ENCODE data around the gene DYNC1H1.
"Not testable (repeated sequence)": the region's sequence is repeated elsewhere in the genome, so short reads cannot be mapped to it uniquely, and the experiment has no call there.

Gene DYNC1H1

DNA sequence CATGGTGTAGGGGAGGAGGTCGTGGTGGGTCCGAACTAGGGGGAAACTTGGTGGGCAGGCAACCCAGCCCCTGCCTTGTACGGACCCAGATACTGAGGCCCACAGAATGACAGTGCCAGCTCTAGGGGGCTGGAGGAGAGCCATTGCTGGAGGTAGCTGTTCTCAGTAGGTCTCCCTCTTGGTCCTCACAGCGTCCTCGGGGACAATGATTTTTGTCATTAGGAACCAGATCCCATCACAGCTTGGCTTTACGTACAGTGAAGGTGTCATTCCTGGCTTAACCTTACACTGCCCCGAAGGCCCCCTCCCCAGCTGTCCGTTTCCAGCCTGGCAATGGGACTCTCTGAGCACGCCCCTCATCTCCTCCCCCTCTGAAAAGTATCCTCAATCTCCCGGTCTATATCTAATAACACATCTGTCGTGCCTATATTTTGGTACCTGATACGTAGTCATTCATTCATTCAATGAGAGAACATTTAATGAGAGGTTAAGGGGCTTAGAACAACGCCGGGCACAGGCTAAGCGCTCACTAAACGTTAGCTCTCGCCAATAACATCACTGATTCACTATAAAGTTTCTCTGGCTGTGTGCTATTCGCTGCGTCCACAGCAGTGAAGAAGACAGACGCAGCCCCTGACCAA, 597 bp upstream of the DYNC1H1 start:
- no peak for DNase-seq (ENCODE audit: low read depth)

DNA sequence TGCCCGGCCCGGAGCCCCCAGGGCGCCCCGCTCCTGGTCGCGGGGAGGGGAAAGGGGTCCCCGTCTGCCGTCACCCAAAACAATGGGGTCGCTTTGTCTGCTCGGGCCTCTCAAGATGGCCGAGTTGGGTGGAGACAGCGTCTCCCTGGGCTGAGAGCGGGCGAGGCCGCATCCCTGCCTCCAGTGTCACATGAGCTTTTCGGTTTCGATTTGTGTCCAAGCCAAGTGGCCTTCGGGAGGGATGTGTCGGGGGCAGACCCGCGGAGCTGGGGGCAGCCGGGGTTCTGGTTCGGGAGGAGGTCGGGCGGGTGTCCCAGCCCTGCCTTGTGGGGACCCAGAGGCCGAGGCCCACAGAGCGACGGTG, 790 bp downstream of the DYNC1H1 start:
- DNase-seq (ENCODE audit: low read depth), result no peak

DNA sequence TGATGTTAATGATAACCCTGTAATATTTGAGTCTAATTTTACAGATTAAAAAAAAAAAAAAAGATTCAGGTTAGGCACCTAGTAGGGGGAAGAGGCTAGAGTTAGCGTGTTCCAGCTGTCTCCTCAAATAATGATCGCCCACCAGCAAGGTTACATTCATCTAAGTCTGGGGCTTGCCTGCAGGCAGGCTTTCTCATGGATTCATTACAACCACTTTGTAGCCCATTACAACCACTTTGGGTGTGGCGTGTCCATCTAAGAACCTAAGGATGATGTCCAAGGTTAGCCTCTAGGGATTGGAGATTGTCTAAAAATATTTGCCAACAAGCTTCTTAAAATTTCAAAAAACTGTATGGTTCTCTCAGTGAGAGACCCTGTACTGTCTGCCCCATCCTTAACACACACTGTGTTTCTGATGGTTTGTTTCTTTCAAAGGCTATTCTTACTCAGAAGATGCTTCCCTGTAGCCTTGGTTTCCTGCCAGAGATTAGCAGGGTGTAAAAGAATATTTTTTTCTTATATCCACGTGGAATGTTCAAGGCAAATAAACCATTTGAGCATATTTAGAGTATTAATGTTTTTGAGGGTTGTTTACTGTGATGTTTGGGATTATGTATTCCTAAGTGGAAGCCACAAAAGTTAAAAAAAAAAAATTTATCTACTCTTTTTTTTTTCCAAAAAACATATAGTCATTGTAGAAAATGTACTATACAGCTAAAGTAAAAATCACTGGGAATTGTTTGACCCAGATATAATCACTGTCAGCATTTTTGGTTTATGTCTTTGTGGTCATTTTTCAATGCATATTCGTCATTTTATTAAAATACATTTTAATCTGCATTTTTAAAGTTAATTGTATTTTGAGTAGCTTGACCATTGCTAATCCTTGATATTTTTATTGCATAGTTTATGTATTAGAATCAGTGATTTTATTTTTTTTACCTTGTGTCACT, 1.7 kb downstream of the DYNC1H1 start:
- no peak for DNase-seq (ENCODE audit: low read depth)

DNA sequence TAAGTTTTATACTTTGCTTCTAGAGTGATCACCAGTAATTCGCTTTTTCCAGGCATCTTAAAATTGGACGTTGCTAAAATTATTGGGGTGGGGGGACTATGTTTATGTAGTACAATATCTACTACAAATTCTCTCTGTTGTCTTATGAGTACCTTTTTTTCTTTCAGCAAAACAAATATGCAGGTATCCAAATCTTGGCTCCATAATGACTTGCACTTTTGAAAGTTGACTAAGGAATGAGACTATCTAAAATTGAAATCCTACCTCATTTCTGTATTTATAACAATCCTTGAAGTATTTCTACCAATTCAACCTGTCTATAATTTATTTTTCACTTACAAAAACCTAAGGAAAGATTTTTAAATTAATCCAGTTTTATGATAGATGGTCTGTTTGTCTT, 2.4 kb downstream of the DYNC1H1 start:
- DNase-seq (ENCODE audit: low read depth), result no peak

DNA sequence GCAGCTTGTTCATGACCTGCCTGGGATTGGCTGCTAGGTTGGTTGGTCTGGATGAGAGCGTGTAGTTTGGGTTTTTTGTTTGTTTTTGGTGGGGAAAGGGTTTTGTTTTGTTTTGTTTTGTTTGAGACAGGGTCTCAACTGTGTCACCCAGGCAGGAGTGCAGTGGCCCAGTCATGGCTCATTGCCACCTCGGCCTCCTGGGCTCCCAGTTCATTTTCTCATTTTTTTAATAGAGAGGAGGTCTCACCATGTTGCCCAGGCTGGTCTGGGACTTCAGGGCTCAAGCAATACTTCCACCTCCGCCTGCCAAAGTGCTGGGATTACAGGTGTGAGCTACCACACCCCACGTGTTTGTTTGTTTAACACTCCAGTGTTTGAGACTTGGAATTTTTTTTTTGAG, 3.8 kb downstream of the DYNC1H1 start:
- no peak for DNase-seq (ENCODE audit: low read depth)

DNA sequence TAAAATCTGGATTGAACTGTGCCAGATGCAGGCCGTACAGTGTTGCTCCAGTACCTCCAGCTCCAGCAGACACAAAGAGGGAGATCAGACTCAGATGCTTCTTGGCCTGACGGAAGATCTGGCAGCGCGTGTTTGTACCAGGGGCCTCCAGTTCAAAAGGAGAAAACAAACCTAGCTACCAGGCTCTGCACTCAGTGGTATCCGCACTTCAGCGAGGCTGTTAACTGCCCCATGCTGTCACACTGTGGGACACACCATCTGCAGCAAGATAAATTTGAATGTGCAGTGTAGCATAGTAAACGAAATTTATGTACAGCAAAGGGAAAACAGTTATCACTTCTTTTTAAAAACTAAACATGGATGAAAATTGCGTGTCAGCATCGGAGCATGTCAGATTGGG, 5.1 kb downstream of the DYNC1H1 start:
- no peak for DNase-seq (ENCODE audit: low read depth)

DNA sequence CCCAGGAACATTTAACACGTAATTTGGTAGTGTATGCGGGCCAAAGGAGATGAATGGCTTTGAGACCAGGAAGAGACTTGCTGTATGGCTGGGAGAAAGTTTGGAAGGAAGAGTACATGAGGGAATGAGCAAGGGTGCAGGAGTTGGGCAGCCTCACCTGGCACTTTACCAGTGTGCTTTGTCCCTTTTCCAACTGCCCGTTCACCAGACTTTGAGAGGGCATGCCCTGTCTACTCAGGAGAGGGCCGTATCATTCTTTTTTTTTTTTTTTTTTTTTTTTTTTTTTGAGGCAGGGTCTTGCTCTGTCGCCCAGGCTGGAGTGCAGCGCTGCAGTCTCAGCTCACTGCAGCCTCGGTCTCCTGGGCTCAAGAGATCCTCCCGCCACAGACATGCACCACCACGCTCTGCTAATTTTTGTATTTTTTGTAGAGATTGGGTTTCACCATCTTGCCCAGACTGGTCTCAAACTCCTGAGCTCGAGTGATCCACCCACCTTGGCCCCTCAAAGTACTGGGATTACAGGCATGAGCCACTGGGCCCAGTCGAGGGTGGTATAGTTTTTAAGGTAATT, 6.5 kb downstream of the DYNC1H1 start:
- no peak for DNase-seq (ENCODE audit: low read depth)

DNA sequence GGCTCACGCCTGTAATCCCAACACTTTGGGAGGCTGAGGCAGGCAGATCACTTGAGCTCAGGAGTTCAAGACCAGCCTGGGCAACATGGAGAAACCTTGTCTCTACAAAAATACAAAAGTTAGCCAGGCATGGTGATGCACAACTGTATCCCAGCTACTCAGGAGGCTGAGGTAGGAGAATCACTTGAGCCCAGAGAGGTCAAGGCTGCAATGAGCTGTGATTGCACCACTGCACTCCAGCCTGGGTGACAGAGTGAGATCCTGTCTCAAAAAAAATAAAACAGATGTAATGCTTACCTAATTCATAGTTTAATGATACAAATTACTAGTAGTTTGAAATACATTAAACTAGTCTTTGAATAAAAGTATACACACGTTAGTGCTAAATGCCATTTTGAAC, 7.1 kb downstream of the DYNC1H1 start:
- not testable (repeated sequence) for DNase-seq (ENCODE audit: low read depth)

DNA sequence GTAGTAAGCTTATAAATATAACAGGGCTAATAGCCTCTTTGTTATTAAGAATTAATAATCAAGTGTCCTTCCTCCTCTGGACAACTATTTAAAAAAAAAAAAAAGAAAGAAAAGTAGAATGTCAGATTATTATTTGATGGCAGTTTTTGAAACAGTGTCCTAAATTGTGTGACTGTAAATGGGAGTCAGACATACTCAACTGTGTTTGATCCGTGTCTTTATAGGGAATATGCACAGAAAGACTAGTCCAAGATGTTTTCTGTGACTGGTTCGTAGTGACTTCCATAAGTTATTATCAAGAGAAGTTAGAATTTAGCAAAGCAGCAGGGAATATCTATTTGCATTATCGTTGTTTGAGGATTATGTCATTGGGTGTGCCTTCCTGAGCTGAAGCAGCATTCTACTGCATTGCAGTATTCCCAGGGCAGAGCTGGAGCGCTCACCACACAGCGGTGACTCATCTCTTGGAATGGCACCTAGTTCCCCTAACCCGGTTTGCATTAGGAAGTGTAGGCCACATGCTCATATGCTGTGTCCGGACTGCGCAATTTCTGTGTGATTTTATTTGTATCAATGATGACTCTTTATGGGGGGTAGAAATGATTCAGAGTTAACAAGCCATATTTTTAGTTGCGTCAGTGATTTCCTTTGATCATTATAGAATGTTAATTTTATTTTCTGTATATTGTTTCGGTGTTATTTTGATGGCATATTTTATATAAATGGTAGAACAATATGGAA, 7.9 kb downstream of the DYNC1H1 start:
- DNase-seq (ENCODE audit: low read depth), result peak; percentile 99

DNA sequence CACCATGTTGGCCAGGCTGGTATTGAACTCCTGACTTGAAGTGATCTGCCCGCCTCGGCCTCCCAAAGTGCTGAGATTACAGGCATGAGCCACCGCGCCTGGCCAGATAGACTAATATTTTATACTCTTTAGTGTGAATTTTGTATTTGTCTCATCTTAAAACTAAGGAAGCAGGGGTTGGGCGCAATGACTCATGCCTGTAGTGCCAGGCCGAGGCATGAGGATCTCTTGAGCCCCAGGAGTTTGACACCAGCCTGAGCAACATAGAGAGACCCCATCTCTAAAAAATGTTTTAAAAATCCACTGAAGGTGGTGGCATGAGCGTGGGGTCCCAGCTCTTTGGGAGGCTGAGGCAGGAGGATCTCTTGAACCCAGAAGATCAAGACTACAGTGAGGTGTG, 9.0 kb downstream of the DYNC1H1 start:
- DNase-seq (ENCODE audit: low read depth), result no peak

DNA sequence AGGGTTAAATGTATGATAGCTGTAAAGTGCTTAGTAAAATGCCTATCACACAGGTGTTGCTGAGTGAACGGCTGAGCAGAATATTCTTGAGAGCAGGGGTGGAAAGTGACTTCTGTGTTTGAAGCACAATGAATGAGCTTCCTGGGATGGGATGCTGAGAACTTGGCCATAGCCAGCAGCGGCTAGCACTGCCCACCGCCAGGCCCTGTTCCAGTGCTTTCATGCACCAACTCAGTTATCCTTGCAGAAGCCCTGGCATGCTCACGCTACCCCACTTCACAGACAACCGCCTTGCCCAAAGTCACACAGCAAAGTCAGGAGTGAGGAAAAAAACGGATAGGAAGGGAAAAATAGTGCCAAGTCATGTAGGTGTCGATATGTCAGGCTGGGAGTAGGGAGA, 10.9 kb downstream of the DYNC1H1 start:
- DNase-seq (ENCODE audit: low read depth), result no peak

DNA sequence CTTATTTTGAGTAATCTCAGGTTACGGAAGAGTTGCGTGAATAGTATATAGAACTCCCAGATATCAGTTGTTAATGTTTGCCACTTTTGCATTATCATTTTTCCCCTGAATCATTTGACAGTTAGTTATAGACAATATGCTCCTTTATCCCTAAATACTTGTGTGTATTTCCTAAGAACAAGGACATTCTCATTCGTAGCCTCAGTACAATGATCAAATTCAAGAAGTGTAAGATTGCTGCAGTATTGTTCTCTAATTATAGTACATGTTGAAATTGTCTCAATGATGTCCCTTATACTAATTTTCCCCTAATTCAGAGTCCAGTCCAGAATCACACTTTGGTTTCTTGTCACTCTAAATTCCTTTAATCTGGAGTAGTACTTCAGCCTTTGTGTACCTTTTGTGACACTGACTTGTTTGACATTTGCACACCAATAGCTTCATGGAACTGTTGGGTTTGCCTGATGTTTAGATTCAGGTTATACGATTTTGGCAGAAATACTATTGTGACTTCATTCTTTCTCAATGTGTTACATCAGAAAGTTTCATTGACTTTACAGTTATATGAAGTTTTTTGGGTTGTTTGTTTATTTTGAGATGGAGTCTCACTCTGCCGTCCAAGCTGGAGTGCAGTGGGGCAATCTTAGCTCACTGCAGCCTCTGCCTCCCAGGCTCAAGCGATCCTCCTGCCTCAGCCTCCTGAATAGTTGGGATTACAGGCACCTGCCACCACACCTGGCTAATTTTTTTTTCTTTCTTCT, 13.1 kb downstream of the DYNC1H1 start:
- no peak for DNase-seq (ENCODE audit: low read depth)

DNA sequence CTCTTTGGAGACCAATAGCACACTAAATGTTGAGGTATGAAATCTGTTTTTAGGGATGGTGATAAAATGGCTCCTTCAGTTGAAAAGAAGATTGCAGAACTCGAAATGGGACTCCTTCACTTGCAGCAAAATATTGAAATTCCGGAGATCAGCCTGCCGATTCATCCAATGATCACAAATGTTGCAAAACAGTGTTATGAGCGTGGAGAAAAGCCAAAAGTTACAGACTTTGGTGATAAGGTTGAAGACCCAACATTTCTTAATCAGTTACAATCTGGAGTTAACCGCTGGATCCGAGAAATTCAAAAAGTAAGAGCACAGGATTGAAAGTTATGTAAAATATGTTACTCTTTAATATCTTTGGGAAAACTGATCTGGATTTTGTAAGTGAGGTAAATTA, 15.3 kb downstream of the DYNC1H1 start:
- DNase-seq (ENCODE audit: low read depth), result no peak

DNA sequence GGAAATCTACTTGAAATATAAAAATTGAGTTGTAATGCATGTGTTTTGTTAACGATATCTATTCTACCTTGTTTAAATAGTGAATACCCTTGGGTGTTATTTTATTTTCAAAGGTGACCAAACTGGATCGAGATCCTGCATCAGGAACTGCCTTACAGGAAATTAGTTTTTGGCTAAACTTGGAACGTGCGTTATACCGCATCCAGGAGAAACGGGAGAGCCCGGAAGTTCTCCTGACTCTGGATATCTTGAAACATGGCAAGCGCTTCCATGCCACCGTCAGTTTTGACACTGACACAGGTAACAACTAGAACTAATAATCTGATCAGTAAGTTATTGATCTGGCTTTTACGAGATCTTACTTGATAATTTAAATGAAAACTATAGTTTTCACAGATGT, 15.9 kb downstream of the DYNC1H1 start:
- DNase-seq (ENCODE audit: low read depth), result no peak

DNA sequence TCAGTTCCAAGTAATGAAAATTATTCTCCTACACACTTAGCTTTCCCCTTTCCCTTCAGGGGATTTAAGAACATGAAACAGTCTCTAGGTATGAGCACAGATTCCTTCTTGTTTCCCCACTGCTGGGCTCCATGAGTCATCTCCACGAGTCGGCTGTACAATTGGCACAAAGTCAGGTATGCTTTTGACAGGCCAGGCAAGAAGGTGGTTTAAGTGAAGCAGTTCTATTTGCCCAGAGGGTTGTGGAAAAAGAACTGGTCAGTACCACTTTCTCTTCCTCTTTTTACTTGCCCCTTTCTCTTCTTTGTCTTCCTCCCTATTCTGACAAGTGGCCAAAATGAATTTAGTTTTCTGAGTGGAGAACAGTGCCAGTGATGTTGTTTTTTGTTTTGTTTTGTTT, 16.3 kb downstream of the DYNC1H1 start:
- peak; percentile 99 for DNase-seq (ENCODE audit: low read depth)

DNA sequence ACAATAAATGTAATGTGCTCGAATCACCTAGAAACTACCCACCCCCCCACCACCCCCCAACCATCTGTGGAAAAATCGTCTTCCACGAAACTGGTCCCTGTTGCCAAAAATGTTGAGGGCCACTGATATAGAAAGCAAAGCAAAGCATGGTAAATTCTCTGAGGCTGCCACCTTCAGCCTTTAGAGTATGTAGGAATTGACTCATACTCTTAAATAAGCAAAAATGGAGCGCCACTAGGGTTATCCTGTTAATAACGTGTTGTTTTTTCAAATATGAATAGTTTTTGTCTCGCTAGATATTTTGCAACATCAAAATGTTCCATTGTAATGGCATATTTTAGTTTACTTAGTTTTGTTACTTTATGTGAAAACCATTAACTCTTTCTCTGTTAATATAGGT, 18.2 kb downstream of the DYNC1H1 start:
- DNase-seq (ENCODE audit: low read depth), result no peak

DNA sequence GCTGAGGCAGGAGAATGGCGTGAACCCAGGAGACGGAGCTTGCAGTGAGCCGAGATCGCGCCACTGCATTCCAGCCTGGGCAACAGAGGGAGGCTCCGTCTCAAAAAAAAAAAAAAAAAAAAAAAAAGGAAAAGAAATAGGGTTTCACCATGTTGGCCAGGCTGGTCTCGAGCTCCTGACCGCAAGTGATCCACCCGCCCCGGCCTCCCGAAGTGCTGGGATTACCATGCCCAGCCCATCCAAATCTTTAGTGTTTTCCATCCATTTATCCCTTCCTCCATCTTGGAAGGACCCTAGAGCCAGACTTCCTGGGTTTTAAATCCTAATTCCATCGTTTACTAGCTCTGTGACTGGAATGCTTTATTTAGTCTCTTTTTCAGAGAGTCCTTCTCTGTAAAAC, 20.5 kb downstream of the DYNC1H1 start:
- DNase-seq (ENCODE audit: low read depth), result not testable (repeated sequence)

DNA sequence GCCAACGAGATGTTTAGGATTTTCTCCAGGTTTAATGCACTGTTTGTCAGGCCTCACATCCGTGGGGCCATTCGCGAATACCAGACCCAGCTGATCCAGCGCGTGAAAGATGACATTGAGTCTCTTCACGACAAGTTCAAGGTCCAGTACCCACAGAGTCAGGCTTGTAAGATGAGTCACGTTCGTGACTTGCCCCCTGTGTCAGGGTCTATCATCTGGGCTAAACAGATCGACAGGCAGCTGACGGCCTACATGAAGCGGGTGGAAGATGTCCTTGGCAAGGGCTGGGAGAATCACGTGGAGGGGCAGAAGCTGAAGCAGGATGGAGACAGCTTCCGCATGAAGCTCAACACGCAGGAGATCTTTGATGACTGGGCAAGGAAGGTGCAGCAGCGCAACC, 21.6 kb downstream of the DYNC1H1 start:
- no peak for DNase-seq (ENCODE audit: low read depth)

DNA sequence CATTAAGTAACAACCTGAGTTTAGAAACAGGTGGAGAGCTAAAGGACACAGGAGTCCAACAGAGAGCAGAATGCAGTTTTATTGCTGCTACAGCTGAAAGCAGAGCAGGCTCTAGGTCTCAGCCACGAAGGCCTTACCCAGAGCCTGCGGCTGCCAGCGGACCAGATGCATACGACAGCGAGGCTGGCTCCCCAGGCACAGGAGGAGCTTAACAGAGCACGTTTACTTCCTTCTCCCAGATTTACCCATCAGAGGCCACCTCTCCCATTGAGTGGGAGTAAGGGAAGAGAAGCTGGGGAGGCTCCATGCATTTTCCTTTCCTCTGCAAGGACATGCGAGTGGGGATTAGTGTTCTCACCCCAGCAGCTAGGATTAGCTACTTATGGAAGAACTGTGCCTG, 22.6 kb downstream of the DYNC1H1 start:
- DNase-seq (ENCODE audit: low read depth), result no peak

DNA sequence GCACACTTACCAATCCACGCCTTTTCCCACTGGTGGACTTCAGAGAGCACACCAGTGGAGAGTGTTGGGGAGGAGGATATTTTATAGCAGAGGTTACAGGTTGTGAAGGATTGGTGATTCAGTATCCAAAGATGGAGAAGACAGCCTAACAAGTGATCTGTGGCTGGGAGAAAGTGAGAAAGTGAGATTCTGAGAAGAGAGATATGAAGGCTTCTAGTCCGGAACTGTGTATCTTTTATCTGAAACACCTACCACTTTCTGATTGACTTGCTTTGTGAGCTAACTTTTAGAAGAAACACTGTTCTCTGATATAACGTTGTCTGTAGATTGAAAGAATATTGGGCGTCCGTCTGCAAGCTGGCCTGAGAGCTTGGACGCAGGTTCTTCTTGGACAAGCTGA, 24.0 kb downstream of the DYNC1H1 start:
- no peak for DNase-seq (ENCODE audit: low read depth)

DNA sequence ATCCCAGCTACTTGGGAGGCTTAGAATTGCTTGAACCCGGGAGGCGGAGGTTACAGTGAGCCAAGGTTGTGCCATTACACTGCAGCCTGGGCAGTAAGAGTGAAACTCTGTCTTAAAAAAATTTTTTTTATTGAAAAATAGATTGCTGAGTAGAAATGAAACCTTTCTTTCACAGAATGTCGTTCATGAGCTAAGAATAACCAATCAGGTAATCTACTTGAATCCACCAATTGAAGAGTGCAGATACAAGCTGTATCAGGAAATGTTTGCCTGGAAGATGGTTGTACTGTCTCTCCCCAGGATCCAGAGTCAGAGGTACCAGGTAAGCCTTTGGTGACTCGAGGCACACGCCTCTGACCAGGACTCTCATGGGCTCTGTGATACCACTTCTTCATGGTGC, 27.0 kb downstream of the DYNC1H1 start:
- no peak for DNase-seq (ENCODE audit: low read depth)

DNA sequence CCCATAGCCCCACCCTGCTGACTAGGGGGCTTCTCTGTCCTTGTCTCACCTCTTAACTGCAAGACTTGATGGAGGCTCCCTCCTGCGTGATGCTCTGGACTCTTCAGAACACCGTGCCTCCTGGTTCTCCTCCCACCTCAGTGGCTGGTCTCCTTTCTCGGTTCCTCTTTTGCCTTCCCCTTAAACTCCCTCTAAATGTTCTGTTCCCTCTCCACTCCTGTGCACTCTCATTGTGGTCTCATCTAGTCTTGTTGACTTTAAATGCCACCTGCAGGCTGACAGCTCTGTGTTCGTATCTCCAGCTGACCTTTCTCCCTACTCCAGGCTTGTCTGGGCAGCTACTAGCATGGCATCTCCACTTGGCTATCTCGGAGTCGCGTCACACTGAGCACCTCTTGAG, 28.3 kb downstream of the DYNC1H1 start:
- no peak for DNase-seq (ENCODE audit: low read depth)
